Right hindlimb (tissue), 1 donor: ENCODE data around the gene SPEF1.

Source experiments
- DNase-seq: peaks from one replicate; pipeline ENCODE4 v3.0.0-alpha.2; 2018

Gene SPEF1

GRCh38 chr20:3786665-3787323 is 5.5 kb upstream of the SPEF1 start, which contains the start of gene CENPB:
Gene CENPB, minus strand, starts transcription at chr20:3786740. Its CDS starts 257 bp downstream, at chr20:3786483.
- DNase-seq = peak; percentile 93

- DNase-seq = peak; percentile 73
Observed at GRCh38 chr20:3786126-3786484, 4.9 kb upstream of the SPEF1 start.

DNA sequence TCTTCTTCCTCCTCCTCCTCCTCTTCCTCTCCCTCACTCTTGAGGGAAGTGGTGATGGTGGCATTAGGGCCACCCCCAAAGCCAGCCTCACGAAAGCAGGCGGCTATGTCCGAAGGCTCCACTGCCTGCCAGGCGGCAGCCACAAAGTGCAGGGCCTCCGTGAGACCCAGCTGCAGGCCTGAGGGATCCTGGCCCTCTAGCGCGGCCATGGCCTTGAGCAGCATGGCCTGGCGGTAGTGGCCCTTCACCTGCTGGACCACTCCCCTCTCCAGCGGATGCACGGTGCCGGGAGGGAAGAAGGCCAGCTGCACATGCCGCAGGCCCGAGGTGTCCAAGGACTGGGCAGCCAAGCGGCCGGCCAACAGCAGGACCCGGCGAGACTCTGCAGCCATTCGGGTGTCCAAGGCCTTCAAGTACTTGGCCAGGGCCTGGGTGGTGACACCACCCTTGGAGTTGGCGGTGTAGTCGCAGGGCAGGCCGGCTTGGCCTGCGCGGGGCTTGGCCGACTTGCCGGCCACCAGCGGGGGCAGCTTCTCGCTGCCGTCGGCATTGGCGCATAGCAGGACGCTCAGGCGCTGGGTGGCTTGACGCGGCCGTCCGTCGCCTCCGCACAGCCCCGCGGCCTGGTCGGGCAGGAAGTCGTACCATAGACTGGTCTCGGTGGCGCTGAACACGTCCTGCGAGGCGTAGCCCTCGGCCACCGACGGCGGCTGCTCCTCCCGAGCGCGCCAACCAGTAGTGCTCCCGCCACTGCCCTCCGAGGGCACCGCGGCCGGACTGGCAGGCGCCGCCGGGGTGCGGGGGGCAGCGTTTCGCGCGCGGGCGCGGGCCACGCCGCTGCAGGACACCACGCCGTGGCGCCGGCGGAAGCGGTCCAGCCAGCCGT is 4.2 kb upstream of the SPEF1 start:
- DNase-seq = no peak

DNA sequence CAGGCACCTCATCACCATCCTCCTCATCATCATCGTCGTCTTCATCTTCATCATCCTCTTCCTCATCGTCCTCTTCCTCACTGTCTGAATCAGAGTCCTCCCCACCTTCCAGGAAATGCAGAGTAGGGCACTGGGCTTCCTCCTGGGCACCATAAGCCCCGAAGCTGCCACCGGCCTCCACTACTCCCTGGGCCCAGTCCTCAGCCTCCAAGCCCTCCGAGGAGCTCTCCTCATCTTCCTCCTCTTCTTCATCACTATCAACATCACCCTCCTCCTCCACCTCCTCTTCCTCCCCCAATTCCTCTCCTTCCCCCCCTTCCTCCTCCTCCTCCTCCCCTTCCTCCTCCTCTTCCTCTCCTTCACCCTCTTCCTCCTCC is 3.6 kb upstream of the SPEF1 start:
- no peak for DNase-seq

- DNase-seq = no peak
Observed at GRCh38 chr20:3784216-3784853, 3.1 kb upstream of the SPEF1 start.

DNA sequence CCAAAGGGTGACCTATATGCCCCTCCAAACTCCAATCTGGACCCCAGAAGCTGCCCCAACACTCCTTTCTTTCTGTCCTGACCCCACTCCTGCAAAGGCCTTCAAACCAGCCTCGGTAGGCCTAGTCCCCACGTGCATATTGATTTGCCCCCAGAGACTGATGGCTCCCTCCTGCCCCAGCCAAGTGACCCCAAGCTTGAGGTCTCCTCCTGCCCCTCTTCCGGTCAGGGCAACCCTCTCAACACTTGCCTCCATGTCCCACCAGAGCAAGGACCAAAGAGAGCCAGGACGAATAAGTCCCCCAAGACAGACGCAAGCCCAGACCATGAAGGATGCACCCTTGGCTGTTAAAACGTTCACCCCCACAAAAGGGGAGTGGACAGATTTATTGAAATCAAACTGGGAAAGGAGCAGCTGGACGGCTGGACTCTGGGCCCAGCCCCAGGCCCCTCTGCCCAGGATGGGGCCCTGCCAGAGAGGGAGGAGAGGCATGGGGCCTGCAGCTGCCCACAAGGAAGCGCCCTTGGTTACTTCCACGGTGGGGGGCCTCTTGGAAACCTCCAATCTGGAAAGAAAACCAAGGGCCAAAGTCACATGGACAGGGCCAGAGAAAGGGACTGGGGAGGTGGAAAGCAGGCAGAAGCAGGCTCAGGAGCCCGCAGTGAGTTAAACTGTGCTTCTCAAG is 2.4 kb upstream of the SPEF1 start:
- DNase-seq = no peak

- no peak for DNase-seq
Observed at GRCh38 chr20:3783068-3783489, 1.8 kb upstream of the SPEF1 start.

- no peak for DNase-seq
Observed at GRCh38 chr20:3782597-3782996, 1.3 kb upstream of the SPEF1 start.

GRCh38 chr20:3778976-3779375 is 2.3 kb downstream of the SPEF1 start:
- no peak for DNase-seq

DNA sequence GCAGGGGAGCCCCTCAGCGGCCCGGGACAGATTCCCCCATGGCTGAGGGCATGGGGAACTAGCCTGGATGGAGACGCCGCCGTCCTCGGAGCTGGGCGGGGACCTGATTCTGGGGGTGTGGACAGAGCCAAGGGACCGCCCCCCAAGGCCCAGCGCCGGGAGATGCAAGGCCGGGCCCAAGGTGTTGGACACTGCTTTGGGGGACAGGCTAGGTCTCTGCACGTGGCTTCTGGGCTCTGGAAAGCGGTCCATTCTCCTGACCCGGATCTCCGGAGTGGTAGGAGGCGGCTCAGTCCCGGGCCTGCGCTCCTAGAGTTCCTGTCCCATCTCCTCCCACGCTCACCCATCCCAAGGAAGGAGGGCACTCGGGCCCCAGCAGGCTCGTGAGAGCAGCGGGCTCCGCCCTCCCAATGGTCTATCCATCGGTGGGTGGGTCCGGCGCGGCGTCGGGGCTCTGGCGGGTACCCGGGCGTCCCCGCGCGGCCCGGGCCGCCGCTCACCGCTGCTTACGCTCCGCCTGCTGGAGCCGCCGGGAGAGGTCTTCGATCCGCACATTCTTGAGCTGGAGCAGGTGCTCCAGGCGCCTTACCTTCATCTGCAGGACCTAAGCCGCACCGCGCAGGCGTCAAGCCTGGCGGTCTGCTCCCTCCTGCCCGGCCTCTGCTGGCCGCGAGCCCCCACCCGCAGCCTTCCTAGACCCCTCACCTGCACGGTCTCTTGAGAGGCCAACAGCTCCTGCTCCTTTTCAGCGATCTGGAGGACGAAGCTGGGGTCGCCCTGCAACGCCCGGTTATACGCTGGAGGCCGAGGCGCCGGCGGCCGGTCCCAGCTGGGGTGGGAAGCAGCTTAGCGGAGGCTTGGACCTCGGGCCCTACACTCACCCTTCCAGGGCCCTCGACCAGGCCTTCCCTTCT is 3.3 kb downstream of the SPEF1 start:
- DNase-seq = no peak

DNA sequence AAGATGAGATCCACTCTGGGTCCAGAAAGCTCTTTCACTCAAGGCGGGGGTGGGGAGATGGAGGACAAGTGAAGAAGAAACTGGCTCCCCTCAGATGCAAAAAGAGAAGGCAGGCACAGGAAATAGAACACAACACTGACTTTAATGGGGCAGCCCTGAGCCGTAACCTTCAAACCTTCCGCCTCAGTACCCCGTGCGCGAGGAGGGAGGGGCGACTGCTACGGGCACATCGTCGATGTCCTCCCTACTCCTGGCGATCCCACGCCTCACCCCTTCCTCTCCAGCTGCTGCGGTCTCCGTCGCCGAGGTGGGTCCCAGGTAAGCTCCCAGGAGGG is 3.9 kb downstream of the SPEF1 start:
- DNase-seq = no peak

DNA sequence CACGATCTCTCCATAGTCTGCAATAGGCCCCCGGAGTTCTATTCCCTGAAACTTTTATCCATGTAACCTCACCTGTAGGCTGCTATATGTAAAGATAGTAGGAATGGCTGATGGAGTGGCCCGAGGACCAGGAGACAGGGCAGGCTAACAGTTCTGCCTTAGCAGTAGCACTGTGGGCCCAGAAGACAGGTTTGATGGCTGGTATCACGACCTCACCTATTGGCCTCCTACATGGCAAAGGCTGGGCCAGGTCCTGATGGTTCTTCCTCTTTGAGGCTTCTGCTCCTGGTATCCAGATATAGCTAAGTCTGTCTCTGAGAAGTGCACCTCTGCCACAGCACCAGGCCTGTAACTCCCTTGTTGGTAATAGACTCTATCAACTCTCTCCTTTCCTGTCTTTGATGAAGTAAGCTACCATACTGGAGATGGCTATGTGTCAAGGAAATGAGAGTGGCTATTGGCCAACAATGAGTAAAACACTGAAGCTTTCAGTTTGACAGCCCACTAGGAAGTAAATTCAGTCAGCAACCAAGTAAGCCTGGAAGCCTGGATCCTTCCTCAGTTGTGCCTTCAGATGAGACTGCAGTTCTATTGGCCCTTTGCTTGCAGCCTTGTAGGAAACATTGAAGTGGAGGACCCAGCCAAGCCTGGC is 5.7 kb downstream of the SPEF1 start:
- DNase-seq = no peak

GRCh38 chr20:3771552-3772058 is 9.6 kb downstream of the SPEF1 start:
- DNase-seq = no peak

DNA sequence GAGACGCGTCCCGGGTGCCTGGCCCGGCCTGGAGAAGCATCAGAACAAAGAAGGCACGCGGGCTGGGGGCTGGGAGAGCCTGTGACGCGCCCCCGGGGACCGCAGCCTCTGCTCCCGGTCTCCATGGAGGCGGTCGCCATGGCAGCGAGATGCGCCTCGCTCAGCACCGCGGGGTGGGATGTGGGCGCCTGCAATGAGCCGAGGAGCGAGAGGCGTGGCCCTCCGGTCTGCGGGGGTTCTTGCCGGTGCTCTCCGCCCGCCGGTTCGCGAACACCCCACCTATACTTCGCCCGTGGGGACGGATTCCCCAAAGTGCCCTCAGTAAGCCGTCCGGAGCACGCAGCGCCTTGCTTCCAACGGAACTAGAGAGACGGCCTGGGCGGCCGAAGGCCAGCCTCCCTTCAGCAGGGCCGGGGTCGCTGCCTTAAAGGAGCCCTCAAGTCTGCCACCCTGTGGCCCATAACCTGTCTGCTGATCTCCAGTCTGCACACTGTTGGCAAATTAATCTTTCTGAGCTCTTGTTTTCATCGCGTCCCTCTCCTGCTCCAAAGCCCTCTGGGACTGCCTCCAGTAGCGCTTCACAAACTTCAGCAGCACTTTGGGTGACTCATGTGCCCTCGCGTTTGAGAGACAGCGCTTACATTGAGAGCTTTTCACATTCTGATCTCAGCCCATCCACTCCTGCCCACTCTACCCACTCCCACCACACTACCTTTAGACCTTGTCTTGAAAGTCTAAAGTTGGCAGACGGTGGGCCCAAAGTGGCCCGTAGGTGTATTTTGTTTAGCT is 12.7 kb downstream of the SPEF1 start:
- DNase-seq = peak; percentile 86

GRCh38 chr20:3767427-3768341 is 13.6 kb downstream of the SPEF1 start, which contains the start of gene ADISSP:
Gene ADISSP, minus strand, starts transcription at chr20:3767753. Its CDS starts 7,653 bp downstream, at chr20:3760100.
- peak; percentile 99 for DNase-seq

GRCh38 chr20:3767110-3767426 is 14.2 kb downstream of the SPEF1 start:
- DNase-seq = peak; percentile 29

DNA sequence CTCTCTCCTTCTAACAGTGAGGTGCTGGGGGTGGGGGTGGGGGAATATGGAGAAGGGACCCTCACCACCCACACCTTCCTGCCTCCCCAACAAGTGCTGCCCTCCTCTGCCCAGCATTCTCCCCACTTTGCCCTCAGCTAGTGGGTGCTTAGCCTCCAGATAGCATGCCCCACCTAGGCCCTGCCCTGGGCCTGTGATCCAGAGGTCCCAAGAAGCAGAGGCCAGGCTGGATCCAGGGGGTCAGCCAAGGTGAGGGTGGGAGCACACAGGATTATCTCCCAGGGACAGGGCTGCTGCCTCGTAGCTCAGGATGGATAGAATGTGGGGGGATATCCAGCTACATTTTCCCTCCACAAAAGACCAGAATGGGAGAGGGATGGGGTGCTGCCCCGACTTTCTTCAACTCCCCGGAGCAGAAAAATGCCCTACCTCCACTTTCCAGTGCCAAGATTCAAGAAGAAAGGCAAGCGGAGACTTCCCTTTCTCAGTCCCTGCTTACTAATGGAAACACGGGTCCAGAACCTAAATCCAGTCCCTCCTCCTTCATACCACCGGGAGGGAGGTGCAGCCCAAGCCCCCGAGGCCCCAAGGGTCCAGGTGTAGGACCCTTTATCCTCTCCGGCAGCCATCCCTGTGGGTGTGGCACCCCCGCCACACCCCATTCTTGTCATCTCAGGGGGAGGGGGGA is 14.7 kb downstream of the SPEF1 start:
- DNase-seq = no peak

GRCh38 chr20:3765171-3765882 is 15.9 kb downstream of the SPEF1 start:
- DNase-seq = peak; percentile 41
